ENCODE data around the gene TRIO.

The TRIO gene

GRCh38 chr5:14556015-14556414, 412.9 kb downstream of the TRIO start:
- TF ChIP-seq, protein P1, sequence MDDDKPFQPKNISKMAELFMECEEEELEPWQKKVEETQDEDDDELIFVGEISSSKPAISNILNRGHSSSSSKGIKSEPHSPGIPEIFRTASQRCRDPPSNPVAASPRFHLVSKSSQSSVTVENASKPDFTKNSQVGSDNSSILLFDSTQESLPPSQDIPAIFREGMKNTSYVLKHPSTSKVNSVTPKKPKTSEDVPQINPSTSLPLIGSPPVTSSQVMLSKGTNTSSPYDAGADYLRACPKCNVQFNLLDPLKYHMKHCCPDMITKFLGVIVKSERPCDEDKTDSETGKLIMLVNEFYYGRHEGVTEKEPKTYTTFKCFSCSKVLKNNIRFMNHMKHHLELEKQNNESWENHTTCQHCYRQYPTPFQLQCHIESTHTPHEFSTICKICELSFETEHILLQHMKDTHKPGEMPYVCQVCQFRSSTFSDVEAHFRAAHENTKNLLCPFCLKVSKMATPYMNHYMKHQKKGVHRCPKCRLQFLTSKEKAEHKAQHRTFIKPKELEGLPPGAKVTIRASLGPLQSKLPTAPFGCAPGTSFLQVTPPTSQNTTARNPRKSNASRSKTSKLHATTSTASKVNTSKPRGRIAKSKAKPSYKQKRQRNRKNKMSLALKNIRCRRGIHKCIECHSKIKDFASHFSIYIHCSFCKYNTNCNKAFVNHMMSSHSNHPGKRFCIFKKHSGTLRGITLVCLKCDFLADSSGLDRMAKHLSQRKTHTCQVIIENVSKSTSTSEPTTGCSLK (tag by site-specific recombination; IDR thresholded peaks at IDR 0.05), result no peak
- no peak for TF ChIP-seq ZFP69B (tag by site-specific recombination; IDR thresholded peaks at IDR 0.05)
- TF ChIP-seq, protein P2, sequence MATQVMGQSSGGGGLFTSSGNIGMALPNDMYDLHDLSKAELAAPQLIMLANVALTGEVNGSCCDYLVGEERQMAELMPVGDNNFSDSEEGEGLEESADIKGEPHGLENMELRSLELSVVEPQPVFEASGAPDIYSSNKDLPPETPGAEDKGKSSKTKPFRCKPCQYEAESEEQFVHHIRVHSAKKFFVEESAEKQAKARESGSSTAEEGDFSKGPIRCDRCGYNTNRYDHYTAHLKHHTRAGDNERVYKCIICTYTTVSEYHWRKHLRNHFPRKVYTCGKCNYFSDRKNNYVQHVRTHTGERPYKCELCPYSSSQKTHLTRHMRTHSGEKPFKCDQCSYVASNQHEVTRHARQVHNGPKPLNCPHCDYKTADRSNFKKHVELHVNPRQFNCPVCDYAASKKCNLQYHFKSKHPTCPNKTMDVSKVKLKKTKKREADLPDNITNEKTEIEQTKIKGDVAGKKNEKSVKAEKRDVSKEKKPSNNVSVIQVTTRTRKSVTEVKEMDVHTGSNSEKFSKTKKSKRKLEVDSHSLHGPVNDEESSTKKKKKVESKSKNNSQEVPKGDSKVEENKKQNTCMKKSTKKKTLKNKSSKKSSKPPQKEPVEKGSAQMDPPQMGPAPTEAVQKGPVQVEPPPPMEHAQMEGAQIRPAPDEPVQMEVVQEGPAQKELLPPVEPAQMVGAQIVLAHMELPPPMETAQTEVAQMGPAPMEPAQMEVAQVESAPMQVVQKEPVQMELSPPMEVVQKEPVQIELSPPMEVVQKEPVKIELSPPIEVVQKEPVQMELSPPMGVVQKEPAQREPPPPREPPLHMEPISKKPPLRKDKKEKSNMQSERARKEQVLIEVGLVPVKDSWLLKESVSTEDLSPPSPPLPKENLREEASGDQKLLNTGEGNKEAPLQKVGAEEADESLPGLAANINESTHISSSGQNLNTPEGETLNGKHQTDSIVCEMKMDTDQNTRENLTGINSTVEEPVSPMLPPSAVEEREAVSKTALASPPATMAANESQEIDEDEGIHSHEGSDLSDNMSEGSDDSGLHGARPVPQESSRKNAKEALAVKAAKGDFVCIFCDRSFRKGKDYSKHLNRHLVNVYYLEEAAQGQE (tag by site-specific recombination; IDR thresholded peaks at IDR 0.05), result no peak
- TF ChIP-seq, protein P3, sequence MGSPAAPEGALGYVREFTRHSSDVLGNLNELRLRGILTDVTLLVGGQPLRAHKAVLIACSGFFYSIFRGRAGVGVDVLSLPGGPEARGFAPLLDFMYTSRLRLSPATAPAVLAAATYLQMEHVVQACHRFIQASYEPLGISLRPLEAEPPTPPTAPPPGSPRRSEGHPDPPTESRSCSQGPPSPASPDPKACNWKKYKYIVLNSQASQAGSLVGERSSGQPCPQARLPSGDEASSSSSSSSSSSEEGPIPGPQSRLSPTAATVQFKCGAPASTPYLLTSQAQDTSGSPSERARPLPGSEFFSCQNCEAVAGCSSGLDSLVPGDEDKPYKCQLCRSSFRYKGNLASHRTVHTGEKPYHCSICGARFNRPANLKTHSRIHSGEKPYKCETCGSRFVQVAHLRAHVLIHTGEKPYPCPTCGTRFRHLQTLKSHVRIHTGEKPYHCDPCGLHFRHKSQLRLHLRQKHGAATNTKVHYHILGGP (tag by site-specific recombination; IDR thresholded peaks at IDR 0.05), result no peak
- no peak for TF ChIP-seq ZNF19 (tag by site-specific recombination; IDR thresholded peaks at IDR 0.05; ENCODE audit: low read depth)
- no peak for TF ChIP-seq ZNF335 (tag by site-specific recombination; conservative IDR thresholded peaks at IDR 0.05)
- no peak for TF ChIP-seq ZNF501 (tag by site-specific recombination; IDR thresholded peaks at IDR 0.05)
- no peak for TF ChIP-seq ZNF221 (tag by site-specific recombination; IDR thresholded peaks at IDR 0.05; ENCODE audit: borderline replicate concordance)
- TF ChIP-seq ZNF175 (tag by site-specific recombination; IDR thresholded peaks at IDR 0.05), result no peak
- TF ChIP-seq ZNF510 (tag by site-specific recombination; IDR thresholded peaks at IDR 0.05; ENCODE audit: insufficient replicate concordance), result no peak
- TF ChIP-seq ZNF654 (tag by site-specific recombination; IDR thresholded peaks at IDR 0.05; ENCODE audit: low read depth), result no peak
- TF ChIP-seq ZNF184 (tag by site-specific recombination; IDR thresholded peaks at IDR 0.05), result no peak
- TF ChIP-seq ZNF664 (tag by site-specific recombination; IDR thresholded peaks at IDR 0.05), result no peak
- TF ChIP-seq TCF7L2 (IDR thresholded peaks at IDR 0.05; ENCODE audit: borderline replicate concordance, low read depth, low read length), result no peak
- TF ChIP-seq RBAK (tag by site-specific recombination; IDR thresholded peaks at IDR 0.05), result no peak
- no peak for TF ChIP-seq MZF1 (tag by site-specific recombination; IDR thresholded peaks at IDR 0.05; ENCODE audit: borderline replicate concordance)
- TF ChIP-seq GLIS2 (tag by site-specific recombination; IDR thresholded peaks at IDR 0.05), result no peak
- TF ChIP-seq ZNF214 (tag by site-specific recombination; IDR thresholded peaks at IDR 0.05; ENCODE audit: borderline replicate concordance), result no peak
- TF ChIP-seq, protein P4, sequence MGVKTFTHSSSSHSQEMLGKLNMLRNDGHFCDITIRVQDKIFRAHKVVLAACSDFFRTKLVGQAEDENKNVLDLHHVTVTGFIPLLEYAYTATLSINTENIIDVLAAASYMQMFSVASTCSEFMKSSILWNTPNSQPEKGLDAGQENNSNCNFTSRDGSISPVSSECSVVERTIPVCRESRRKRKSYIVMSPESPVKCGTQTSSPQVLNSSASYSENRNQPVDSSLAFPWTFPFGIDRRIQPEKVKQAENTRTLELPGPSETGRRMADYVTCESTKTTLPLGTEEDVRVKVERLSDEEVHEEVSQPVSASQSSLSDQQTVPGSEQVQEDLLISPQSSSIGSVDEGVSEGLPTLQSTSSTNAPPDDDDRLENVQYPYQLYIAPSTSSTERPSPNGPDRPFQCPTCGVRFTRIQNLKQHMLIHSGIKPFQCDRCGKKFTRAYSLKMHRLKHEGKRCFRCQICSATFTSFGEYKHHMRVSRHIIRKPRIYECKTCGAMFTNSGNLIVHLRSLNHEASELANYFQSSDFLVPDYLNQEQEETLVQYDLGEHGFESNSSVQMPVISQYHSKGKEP (tag by site-specific recombination; IDR thresholded peaks at IDR 0.05), result no peak
- TF ChIP-seq OVOL3 (tag by site-specific recombination; IDR thresholded peaks at IDR 0.05), result no peak
- ChIA-PET CTCF (no interaction called here), POLR2A (no interaction called here)
- H3K27ac ChIP-seq (ENCODE audit: extremely low read depth, low read depth, low read length), result no peak overlapping the region
- H3K36me3 ChIP-seq (ENCODE audit: control insufficient read depth in 2 of 2, insufficient read depth in 1 of 2, low read length in 2 of 2), result no peaks in the 10 kb centered on the region
- no peaks in the 10 kb centered on the region for H3K4me1 ChIP-seq (ENCODE audit: control insufficient read depth, insufficient read depth, low read length)
- no peak overlapping the region for H3K4me3 ChIP-seq (ENCODE audit: low read depth, low read length)
- H3K9me3 ChIP-seq (ENCODE audit: control insufficient read depth, insufficient read depth, low read depth, low read length), result no peaks in the 10 kb centered on the region
